ENCODE data around the gene PSMC5. TPM values are rescaled to one million over a fixed set of nuclear protein-coding genes. Genes with fewer than 3 reads are reported as not detected.

The PSMC5 gene
- total and polyA plus RNA-seq, 10 of the 15 experiments (the other 5 are each of a cell fraction or from before 2014, with no cell fraction given) = 55.0 to 266 (median 148) TPM

DNA sequence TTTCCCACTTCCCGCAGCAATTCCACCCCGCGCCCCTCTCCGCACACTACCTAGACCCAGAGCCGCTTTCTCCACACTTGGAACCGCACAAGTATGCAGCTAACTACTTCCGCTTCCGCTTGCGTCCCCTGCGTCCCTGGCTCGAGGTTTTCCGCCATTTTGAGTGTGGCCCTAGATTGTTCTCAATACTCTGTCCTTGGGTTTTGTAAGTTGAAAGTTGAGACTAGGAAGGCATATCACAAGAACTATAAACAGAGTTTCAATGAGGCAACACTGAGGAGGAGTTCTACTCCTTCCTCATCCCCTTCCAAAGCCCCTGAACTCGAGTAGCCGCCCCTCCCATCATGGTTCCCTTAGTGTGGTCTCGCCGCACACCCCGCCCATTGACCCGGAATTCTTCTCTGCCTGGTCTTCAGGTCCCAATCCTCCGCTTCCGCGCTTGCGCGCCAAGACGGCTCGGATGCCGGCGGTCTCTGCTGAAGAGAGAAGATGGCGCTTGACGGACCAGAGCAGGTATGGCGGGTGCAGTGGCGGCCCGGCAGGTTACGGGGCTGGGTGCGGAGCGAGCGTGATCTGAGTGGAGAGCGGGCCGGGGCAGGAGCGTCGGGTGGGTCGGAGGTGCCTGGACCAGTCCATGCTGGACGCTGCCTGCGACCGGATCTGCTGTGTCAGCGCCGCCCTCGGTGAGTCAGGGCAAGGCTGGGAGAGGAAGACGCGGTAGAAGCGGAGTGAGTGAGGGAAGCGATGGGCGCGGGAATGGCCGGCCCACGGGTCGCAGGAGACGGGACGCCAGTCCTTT is at the start of gene PSMC5, which contains the start of gene FTSJ3 (continued):
- TF ChIP-seq, protein P1, sequence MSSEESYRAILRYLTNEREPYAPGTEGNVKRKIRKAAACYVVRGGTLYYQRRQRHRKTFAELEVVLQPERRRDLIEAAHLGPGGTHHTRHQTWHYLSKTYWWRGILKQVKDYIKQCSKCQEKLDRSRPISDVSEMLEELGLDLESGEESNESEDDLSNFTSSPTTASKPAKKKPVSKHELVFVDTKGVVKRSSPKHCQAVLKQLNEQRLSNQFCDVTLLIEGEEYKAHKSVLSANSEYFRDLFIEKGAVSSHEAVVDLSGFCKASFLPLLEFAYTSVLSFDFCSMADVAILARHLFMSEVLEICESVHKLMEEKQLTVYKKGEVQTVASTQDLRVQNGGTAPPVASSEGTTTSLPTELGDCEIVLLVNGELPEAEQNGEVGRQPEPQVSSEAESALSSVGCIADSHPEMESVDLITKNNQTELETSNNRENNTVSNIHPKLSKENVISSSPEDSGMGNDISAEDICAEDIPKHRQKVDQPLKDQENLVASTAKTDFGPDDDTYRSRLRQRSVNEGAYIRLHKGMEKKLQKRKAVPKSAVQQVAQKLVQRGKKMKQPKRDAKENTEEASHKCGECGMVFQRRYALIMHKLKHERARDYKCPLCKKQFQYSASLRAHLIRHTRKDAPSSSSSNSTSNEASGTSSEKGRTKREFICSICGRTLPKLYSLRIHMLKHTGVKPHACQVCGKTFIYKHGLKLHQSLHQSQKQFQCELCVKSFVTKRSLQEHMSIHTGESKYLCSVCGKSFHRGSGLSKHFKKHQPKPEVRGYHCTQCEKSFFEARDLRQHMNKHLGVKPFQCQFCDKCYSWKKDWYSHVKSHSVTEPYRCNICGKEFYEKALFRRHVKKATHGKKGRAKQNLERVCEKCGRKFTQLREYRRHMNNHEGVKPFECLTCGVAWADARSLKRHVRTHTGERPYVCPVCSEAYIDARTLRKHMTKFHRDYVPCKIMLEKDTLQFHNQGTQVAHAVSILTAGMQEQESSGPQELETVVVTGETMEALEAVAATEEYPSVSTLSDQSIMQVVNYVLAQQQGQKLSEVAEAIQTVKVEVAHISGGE (CRISPR knock-in tag; IDR thresholded peaks at IDR 0.05) = no peak; the same call in 1 of the 2 replicates
- TF ChIP-seq IKZF1 (conservative IDR thresholded peaks at IDR 0.05) = peak; percentile 91
- peak; percentile 64 for TF ChIP-seq GATAD2B (conservative IDR thresholded peaks at IDR 0.05; ENCODE audit: low read depth)
- TF ChIP-seq WRNIP1 (IDR thresholded peaks at IDR 0.05; ENCODE audit: borderline replicate concordance, low read depth, low read length) = no peak
- TF ChIP-seq RCOR1 (conservative IDR thresholded peaks at IDR 0.05; ENCODE audit: low read depth, low read length) = 0 out of 2 replicates have a peak, but pooled peaks have one; percentile 60
- no peak for TF ChIP-seq FOS (IDR thresholded peaks at IDR 0.05; ENCODE audit: borderline replicate concordance, extremely low read depth, insufficient read length)
- TF ChIP-seq, protein P2, sequence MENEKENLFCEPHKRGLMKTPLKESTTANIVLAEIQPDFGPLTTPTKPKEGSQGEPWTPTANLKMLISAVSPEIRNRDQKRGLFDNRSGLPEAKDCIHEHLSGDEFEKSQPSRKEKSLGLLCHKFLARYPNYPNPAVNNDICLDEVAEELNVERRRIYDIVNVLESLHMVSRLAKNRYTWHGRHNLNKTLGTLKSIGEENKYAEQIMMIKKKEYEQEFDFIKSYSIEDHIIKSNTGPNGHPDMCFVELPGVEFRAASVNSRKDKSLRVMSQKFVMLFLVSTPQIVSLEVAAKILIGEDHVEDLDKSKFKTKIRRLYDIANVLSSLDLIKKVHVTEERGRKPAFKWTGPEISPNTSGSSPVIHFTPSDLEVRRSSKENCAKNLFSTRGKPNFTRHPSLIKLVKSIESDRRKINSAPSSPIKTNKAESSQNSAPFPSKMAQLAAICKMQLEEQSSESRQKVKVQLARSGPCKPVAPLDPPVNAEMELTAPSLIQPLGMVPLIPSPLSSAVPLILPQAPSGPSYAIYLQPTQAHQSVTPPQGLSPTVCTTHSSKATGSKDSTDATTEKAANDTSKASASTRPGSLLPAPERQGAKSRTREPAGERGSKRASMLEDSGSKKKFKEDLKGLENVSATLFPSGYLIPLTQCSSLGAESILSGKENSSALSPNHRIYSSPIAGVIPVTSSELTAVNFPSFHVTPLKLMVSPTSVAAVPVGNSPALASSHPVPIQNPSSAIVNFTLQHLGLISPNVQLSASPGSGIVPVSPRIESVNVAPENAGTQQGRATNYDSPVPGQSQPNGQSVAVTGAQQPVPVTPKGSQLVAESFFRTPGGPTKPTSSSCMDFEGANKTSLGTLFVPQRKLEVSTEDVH (IDR thresholded peaks at IDR 0.05; ENCODE audit: low read depth, partially characterized antibody) = peak; percentile 92
- TF ChIP-seq CBX5 (IDR thresholded peaks at IDR 0.05; ENCODE audit: low read depth) = no peak
- TF ChIP-seq RAD51 (IDR thresholded peaks at IDR 0.05) = no peak
- TF ChIP-seq CBFB (IDR thresholded peaks at IDR 0.05; ENCODE audit: low read depth) = peak; percentile 19
- TF ChIP-seq MEF2A (IDR thresholded peaks at IDR 0.05; ENCODE audit: insufficient read depth, low read depth, low read length) = no peak
- TF ChIP-seq SREBF1 (IDR thresholded peaks at IDR 0.05; ENCODE audit: low read length) = peak; percentile 37; the same call in 1 of the 2 replicates
- no peak for TF ChIP-seq STAT3 (IDR thresholded peaks at IDR 0.05; ENCODE audit: low read depth, low read length)
- no peak for TF ChIP-seq BCL11A (IDR thresholded peaks at IDR 0.05; ENCODE audit: low read depth, low read length)
- no peak for TF ChIP-seq IRF4 (IDR thresholded peaks at IDR 0.05; ENCODE audit: low read depth, low read length)
- TF ChIP-seq, protein P3, sequence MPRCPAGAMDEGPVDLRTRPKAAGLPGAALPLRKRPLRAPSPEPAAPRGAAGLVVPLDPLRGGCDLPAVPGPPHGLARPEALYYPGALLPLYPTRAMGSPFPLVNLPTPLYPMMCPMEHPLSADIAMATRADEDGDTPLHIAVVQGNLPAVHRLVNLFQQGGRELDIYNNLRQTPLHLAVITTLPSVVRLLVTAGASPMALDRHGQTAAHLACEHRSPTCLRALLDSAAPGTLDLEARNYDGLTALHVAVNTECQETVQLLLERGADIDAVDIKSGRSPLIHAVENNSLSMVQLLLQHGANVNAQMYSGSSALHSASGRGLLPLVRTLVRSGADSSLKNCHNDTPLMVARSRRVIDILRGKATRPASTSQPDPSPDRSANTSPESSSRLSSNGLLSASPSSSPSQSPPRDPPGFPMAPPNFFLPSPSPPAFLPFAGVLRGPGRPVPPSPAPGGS (IDR thresholded peaks at IDR 0.05; ENCODE audit: borderline replicate concordance, insufficient read depth, low read depth, low read length, poor library complexity, severe bottlenecking) = no peak
- no peak for TF ChIP-seq ZSCAN29 (IDR thresholded peaks at IDR 0.05)
- TF ChIP-seq BHLHE40 (IDR thresholded peaks at IDR 0.05; ENCODE audit: borderline replicate concordance in 1 of 2, low read depth in 2 of 2, low read length in 1 of 2) = peak; percentile 27 to 29; a peak in 1 of 4 replicates
- peak; percentile 99 for TF ChIP-seq GABPA (IDR thresholded peaks at IDR 0.05; ENCODE audit: low read depth)
- TF ChIP-seq FOXK2 (IDR thresholded peaks at IDR 0.05) = no peak
